DND-41 (cell line): ENCODE data around the gene TMEM45B.
"Not testable (repeated sequence)": the region's sequence is repeated elsewhere in the genome, so short reads cannot be mapped to it uniquely, and the experiment has no call there.

Experiments
- ATAC-seq: fragments of 200-7000 bp; cut with Tn5 transposase; 3 replicates; pipeline ENCODE4 v1.9.1; 2021; ENCODE audit warnings: low read depth; ENCODE audit not compliant: insufficient read depth
- DNase-seq: peaks from one replicate; pipeline ENCODE4 v3.0.0-alpha.2; 2020
- H2AFZ ChIP-seq: 2 replicates; pipeline ENCODE4 v1.6.0; 2012; ENCODE audit warnings: low read depth, low read length
- H3K27ac ChIP-seq: 2 replicates; pipeline ENCODE4 v1.5.1; 2012; ENCODE audit warnings: low read length, inconsistent platforms
- H3K27me3 ChIP-seq: fragments of 200-600 bp; sonication (generic); 2 replicates; pipeline ENCODE4 v1.6.0; 2012; ENCODE audit warnings: low read length, mild to moderate bottlenecking, inconsistent platforms; ENCODE audit not compliant: insufficient read depth, poor library complexity
- H3K36me3 ChIP-seq: 2 replicates; pipeline ENCODE4 v1.5.1; 2012; ENCODE audit warnings: low read length, inconsistent platforms; ENCODE audit not compliant: insufficient read depth
- H3K4me1 ChIP-seq: 2 replicates; pipeline ENCODE4 v1.5.1; 2012; ENCODE audit warnings: mild to moderate bottlenecking, low read length; ENCODE audit not compliant: insufficient read depth
- H3K4me2 ChIP-seq: 2 replicates; pipeline ENCODE4 v1.6.0; 2012; ENCODE audit warnings: mild to moderate bottlenecking, moderate library complexity, low read length, inconsistent platforms; ENCODE audit not compliant: insufficient read depth
- H3K4me3 ChIP-seq, 2 experiments: fragments of 200-600 bp in 1 of 2; shearing (Covaris generic) in 1 of 2; 2 replicates each; pipeline ENCODE4 v1.5.1; 2012 to 2016; ENCODE audit warnings: inconsistent platforms in 2 of 2, low read length in 2 of 2, mild to moderate bottlenecking in 2 of 2, low read depth in 1 of 2, moderate library complexity in 1 of 2
- H3K79me2 ChIP-seq: 2 replicates; pipeline ENCODE4 v1.6.0; 2012; ENCODE audit warnings: low read length, inconsistent platforms; ENCODE audit not compliant: insufficient read depth
- H3K9ac ChIP-seq: 2 replicates; pipeline ENCODE4 v1.6.0; 2012; ENCODE audit warnings: low read depth, mild to moderate bottlenecking, inconsistent platforms, low read length, moderate library complexity
- H3K9me3 ChIP-seq: 2 replicates; pipeline ENCODE4 v1.5.1; 2012; ENCODE audit warnings: low read length, moderate library complexity, mild to moderate bottlenecking, inconsistent platforms; ENCODE audit not compliant: insufficient read depth, severe bottlenecking
- H4K20me1 ChIP-seq: 2 replicates; pipeline ENCODE4 v1.6.0; 2012; ENCODE audit warnings: low read length; ENCODE audit not compliant: insufficient read depth
- CTCF ChIP-seq: IDR thresholded peaks from 2 replicates; pipeline ENCODE4 v1.5.1; 2012; ENCODE audit warnings: borderline replicate concordance, low read length, moderate library complexity, mild to moderate bottlenecking; ENCODE audit not compliant: poor library complexity, severe bottlenecking; ENCODE audit errors: extremely low read depth
- EZH2 ChIP-seq: IDR thresholded peaks from 3 replicates; pipeline ENCODE4 v1.6.1; 2012; ENCODE audit warnings: borderline replicate concordance, low read depth, mild to moderate bottlenecking, moderate library complexity, low read length, inconsistent platforms; ENCODE audit not compliant: severe bottlenecking

The TMEM45B gene

GRCh38 chr11:129778877-129779276, 36.8 kb upstream of the TMEM45B start:
- DNase-seq (no peak), ATAC-seq (no peak)
- H3K79me2 ChIP-seq, result no peaks in the 10 kb centered on the region
- no peaks in the 10 kb centered on the region for H3K36me3 ChIP-seq
- no peak overlapping the region for H2AFZ ChIP-seq
- no peak overlapping the region for H3K27ac ChIP-seq
- H4K20me1 ChIP-seq, result no peaks in the 10 kb centered on the region
- H3K9ac ChIP-seq, result no peak overlapping the region
- no peaks in the 10 kb centered on the region for H3K4me1 ChIP-seq
- H3K27me3 ChIP-seq, result no peaks in the 10 kb centered on the region
- no peak overlapping the region for H3K4me2 ChIP-seq
- H3K4me3 ChIP-seq, result no peak overlapping the region
- H3K9me3 ChIP-seq, result no peaks in the 10 kb centered on the region
- TF ChIP-seq EZH2 (no peak), CTCF (no peak)

GRCh38 chr11:129779342-129779741, 36.3 kb upstream of the TMEM45B start:
- no peak for TF ChIP-seq CTCF
- no peak for TF ChIP-seq EZH2
- H3K9me3 ChIP-seq, result no peaks in the 10 kb centered on the region

GRCh38 chr11:129785383-129786111, 30.1 kb upstream of the TMEM45B start:
- TF ChIP-seq CTCF (peak; percentile 32), EZH2 (no peak)
- no peak overlapping the region for H3K9ac ChIP-seq
- DNase-seq, result no peak

More at GRCh38 chr11:129779342-129779741, 36.3 kb upstream of the TMEM45B start:
- Histone ChIP-seq H4K20me1 (no peaks in the 10 kb centered on the region), H3K36me3 (no peaks in the 10 kb centered on the region), H3K4me3 (no peak overlapping the region), H3K27me3 (no peaks in the 10 kb centered on the region), H3K79me2 (no peaks in the 10 kb centered on the region), H3K4me1 (no peaks in the 10 kb centered on the region), H3K9ac (no peak overlapping the region), H3K4me2 (no peak overlapping the region), H3K27ac (no peak overlapping the region), H2AFZ (no peak overlapping the region)
- no peak for ATAC-seq
- no peak for DNase-seq

GRCh38 chr11:129786112-129786416, 29.6 kb upstream of the TMEM45B start:
- not testable (repeated sequence) for H3K27ac ChIP-seq, H3K79me2 ChIP-seq, H3K36me3 ChIP-seq, H4K20me1 ChIP-seq, H3K4me3 ChIP-seq, DNase-seq, H3K9ac ChIP-seq, H3K4me2 ChIP-seq, ATAC-seq, H3K4me1 ChIP-seq, H2AFZ ChIP-seq, H3K9me3 ChIP-seq
- peaks cover 12% of the 10 kb centered on the region for H3K27me3 ChIP-seq

More at GRCh38 chr11:129785383-129786111, 30.1 kb upstream of the TMEM45B start:
- H3K9me3 ChIP-seq, result no peaks in the 10 kb centered on the region
- no peak overlapping the region for H2AFZ ChIP-seq
- H3K36me3 ChIP-seq, result no peaks in the 10 kb centered on the region
- no peaks in the 10 kb centered on the region for H3K4me1 ChIP-seq
- ATAC-seq, result no peak
- no peak overlapping the region for H3K27ac ChIP-seq
- H4K20me1 ChIP-seq, result no peaks in the 10 kb centered on the region
- no peak overlapping the region for H3K4me3 ChIP-seq
- peaks cover 8% of the 10 kb centered on the region for H3K27me3 ChIP-seq
- H3K79me2 ChIP-seq, result no peaks in the 10 kb centered on the region
- no peak overlapping the region for H3K4me2 ChIP-seq
